ENCODE results near the gene ABRACL. TPM values are rescaled to one million over a fixed set of nuclear protein-coding genes. Genes with fewer than 3 reads are reported as not detected.

The ABRACL gene
- total and polyA plus RNA-seq, 2 experiments from 2014 or later: 81.8 to 110 TPM

DNA sequence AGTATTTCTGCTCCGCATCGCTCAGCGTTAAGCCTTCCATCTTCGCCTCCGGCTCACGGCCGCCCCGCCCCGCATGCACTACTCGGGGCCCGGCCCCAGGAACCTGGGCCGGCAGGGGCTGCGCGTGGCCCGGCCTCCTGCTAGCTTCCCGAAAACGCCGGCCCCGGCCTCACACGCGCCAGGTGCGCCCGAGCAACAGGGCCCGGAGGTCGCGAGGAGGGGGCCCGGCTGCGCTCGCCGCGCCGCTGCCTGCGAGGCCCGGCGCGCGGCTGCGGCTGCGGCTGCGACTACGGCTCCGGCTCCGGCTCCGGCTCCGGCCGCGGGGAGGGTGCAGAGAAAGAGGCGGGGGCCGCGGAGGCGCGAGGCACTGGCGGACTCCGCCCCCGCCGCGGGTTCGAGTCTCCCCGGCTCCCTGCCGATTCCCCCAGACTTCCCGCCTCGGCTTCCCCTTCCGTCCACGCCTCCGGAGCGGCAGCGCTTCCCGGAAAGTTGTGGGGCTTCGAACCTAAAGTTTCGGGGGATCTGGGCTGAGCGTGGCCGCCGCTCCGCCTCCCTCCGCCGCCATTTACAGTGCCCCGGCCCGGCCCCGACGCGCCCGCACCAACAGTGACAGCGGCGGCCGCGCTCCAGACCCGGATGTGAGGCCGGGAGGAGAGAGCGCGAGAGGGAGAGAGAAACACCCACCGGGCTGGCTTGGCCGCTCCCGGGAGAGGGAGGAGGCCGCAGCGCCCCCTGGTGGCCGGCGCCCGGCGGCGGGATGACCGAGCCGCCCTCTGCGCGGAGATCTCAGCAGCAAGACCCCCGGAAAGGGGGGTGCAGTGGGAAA lies 40.7 kb upstream of the ABRACL start, which contains the start of gene REPS1:
TSS of gene REPS1 (minus strand) at position 611 of the 826 bp plus-strand sequence. CDS start at position 40, 571 bp downstream.
- Histone ChIP-seq H3K27me3 (no peaks in the 10 kb centered on the region), H4K20me1 (ENCODE audit: insufficient read depth, poor library complexity, severe bottlenecking) (peaks cover 34% of the 10 kb centered on the region), H3K27ac (peak within 1 kb of the TSS; percentile 94), H3K4me3 (peak within 1 kb of the TSS; percentile 69), H3K9me2 (replicated peaks; ENCODE audit: insufficient read depth) (no peaks in the 10 kb centered on the region), H3K79me2 (peaks cover 46% of the 10 kb centered on the region), H3K4me2 (peak within 1 kb of the TSS; percentile 88), H3K4me1 (ENCODE audit: insufficient read depth) (peaks cover 14% of the 10 kb centered on the region), H3K36me3 (replicated peaks; ENCODE audit: insufficient read depth, low read depth) (no peaks in the 10 kb centered on the region), H3K9me3 (ENCODE audit: low read depth) (no peaks in the 10 kb centered on the region), H2AFZ (peak within 1 kb of the TSS; percentile 77)
- no peak for TF ChIP-seq EZH2phosphoT487 (IDR thresholded peaks at IDR 0.05; ENCODE audit: low read depth, severe bottlenecking, unreplicated experiment)
- TF ChIP-seq, protein P1, sequence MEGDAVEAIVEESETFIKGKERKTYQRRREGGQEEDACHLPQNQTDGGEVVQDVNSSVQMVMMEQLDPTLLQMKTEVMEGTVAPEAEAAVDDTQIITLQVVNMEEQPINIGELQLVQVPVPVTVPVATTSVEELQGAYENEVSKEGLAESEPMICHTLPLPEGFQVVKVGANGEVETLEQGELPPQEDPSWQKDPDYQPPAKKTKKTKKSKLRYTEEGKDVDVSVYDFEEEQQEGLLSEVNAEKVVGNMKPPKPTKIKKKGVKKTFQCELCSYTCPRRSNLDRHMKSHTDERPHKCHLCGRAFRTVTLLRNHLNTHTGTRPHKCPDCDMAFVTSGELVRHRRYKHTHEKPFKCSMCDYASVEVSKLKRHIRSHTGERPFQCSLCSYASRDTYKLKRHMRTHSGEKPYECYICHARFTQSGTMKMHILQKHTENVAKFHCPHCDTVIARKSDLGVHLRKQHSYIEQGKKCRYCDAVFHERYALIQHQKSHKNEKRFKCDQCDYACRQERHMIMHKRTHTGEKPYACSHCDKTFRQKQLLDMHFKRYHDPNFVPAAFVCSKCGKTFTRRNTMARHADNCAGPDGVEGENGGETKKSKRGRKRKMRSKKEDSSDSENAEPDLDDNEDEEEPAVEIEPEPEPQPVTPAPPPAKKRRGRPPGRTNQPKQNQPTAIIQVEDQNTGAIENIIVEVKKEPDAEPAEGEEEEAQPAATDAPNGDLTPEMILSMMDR (IDR thresholded peaks at IDR 0.05; ENCODE audit: poor library complexity): peak; percentile 99
- WGBS (ENCODE audit: low lambda C conversion rate, missing lambda C conversion rate): 2% methylated on average over 94 of the region's 105 CpGs
- peak; percentile 96 for DNase-seq (ENCODE audit: low spot score)

DNA sequence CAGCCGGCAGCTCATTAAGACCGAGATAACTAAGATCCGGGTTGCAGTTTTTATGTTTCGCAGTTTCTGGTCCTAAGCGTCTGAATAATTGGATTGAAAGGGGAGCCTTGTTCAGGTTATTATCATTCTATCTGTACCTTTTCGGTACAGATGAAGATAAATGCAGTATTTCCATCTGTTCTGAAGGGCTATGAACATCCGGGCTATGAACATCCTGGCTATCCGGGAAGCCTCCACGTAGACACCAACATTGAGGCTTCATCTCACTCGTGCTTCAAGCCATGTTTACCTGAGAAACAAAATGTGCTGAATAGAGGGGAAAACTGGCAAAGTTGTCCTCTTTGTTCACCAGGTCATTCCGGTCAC lies 40.1 kb upstream of the ABRACL start:
- no peak for DNase-seq (ENCODE audit: low spot score)
- no peak overlapping the region for H3K4me3 ChIP-seq
- H3K9me3 ChIP-seq (ENCODE audit: low read depth): no peaks in the 10 kb centered on the region
- peaks cover 40% of the 10 kb centered on the region for H3K79me2 ChIP-seq
- peak overlapping the region; percentile 94 for H3K27ac ChIP-seq
- no peaks in the 10 kb centered on the region for H3K36me3 ChIP-seq (replicated peaks; ENCODE audit: insufficient read depth, low read depth)
- H4K20me1 ChIP-seq (ENCODE audit: insufficient read depth, poor library complexity, severe bottlenecking): peaks cover 28% of the 10 kb centered on the region
- H3K4me2 ChIP-seq: peak overlapping the region; percentile 88
- no peaks in the 10 kb centered on the region for H3K27me3 ChIP-seq
- no peak for TF ChIP-seq EZH2phosphoT487 (IDR thresholded peaks at IDR 0.05; ENCODE audit: low read depth, severe bottlenecking, unreplicated experiment)
- TF ChIP-seq, protein P1 (IDR thresholded peaks at IDR 0.05; ENCODE audit: poor library complexity): no peak
- no peak for TF ChIP-seq EZH2 (IDR thresholded peaks at IDR 0.05; ENCODE audit: borderline replicate concordance)
- 9% methylated on average over 11 of the region's 11 CpGs for WGBS (ENCODE audit: low lambda C conversion rate, missing lambda C conversion rate)
- H3K9me2 ChIP-seq (replicated peaks; ENCODE audit: insufficient read depth): no peaks in the 10 kb centered on the region
- H3K4me1 ChIP-seq (ENCODE audit: insufficient read depth): peaks cover 13% of the 10 kb centered on the region
- peak overlapping the region; percentile 77 for H2AFZ ChIP-seq

DNA sequence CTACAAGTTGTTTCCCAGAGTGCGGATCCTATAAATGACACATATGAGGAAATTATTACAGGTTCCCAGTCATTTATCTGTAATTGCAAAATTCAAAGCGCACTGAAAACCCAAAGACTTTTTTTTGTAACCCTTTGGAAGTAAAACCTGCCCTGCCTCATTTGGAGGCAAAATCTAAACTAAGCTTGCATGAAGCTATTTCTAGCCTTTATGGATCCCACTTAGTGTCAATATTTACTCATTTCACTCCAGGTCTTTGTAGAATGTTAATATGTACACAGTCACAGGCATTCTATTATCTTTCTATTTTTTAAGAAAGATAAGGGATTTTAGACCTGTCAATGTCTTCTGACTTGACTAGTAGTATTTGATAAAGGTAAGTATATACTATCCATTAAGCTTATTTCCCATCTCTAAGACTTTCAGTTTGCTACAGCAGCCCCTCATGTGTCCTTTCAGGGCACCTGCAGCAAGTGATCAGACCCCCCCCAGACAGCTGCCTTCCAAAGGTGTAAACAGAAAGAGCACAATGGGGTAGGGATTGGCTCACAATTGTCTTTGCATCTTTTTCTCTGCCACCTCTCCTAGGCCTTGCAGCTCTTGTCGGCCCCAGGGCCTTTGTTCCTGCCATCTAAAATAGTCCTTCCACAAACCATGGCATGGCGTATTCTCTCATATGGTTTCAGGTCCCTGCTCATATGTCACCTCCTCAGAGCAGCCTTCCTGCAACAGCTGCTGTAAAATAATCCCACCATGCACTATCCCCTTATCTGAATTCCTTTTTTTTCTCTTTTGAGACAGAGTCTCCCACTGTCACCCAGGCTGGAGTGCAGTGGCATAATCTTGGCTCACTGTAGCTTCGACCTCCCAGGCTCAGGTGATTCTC lies 39.2 kb upstream of the ABRACL start:
- TF ChIP-seq EZH2 (IDR thresholded peaks at IDR 0.05; ENCODE audit: borderline replicate concordance): no peak
- TF ChIP-seq, protein P1 (IDR thresholded peaks at IDR 0.05; ENCODE audit: poor library complexity): no peak
- TF ChIP-seq EZH2phosphoT487 (IDR thresholded peaks at IDR 0.05; ENCODE audit: low read depth, severe bottlenecking, unreplicated experiment): no peak
- Histone ChIP-seq H3K9me3 (ENCODE audit: low read depth) (no peaks in the 10 kb centered on the region), H3K4me3 (no peak overlapping the region), H3K27ac (peak overlapping the region; percentile 94), H3K79me2 (peaks cover 31% of the 10 kb centered on the region), H4K20me1 (ENCODE audit: insufficient read depth, poor library complexity, severe bottlenecking) (peaks cover 21% of the 10 kb centered on the region), H3K4me1 (ENCODE audit: insufficient read depth) (peaks cover 16% of the 10 kb centered on the region), H3K9me2 (replicated peaks; ENCODE audit: insufficient read depth) (no peaks in the 10 kb centered on the region), H3K27me3 (no peaks in the 10 kb centered on the region), H2AFZ (peak overlapping the region; percentile 77), H3K36me3 (replicated peaks; ENCODE audit: insufficient read depth, low read depth) (no peaks in the 10 kb centered on the region), H3K4me2 (peak overlapping the region; percentile 88)
- no peak for DNase-seq (ENCODE audit: low spot score)
- WGBS (ENCODE audit: low lambda C conversion rate, missing lambda C conversion rate): 71% methylated on average over 5 of the region's 5 CpGs
